Activated naive CD8-positive, alpha-beta T cell (primary cell): ENCODE data around the gene SMPD3.

Experiments
- H3K27ac Mint-ChIP-seq: one replicate; pipeline ENCODE4 v1.8.0; 2021; ENCODE audit warnings: mixed read lengths
- H3K27me3 Mint-ChIP-seq: one replicate; pipeline ENCODE4 v1.8.0; 2021; ENCODE audit warnings: mixed read lengths
- H3K36me3 Mint-ChIP-seq: one replicate; pipeline ENCODE4 v1.8.0; 2021; ENCODE audit warnings: mixed read lengths
- H3K4me1 Mint-ChIP-seq: one replicate; pipeline ENCODE4 v1.8.0; 2021; ENCODE audit warnings: low read depth, mixed read lengths
- H3K4me3 Mint-ChIP-seq: one replicate; pipeline ENCODE4 v1.8.0; 2021; ENCODE audit warnings: mild to moderate bottlenecking, mixed read lengths
- H3K9me3 Mint-ChIP-seq: one replicate; pipeline ENCODE4 v1.8.0; 2021; ENCODE audit warnings: low read depth, mixed read lengths

The SMPD3 gene

GRCh38 chr16:68379472-68380347, 68.6 kb downstream of the SMPD3 start:
- H3K4me1 Mint-ChIP-seq, result peaks cover 15% of the 10 kb centered on the region
- no peaks in the 10 kb centered on the region for H3K27me3 Mint-ChIP-seq
- no peaks in the 10 kb centered on the region for H3K36me3 Mint-ChIP-seq
- no peak overlapping the region for H3K27ac Mint-ChIP-seq
- no peaks in the 10 kb centered on the region for H3K9me3 Mint-ChIP-seq
- no peak overlapping the region for H3K4me3 Mint-ChIP-seq

DNA sequence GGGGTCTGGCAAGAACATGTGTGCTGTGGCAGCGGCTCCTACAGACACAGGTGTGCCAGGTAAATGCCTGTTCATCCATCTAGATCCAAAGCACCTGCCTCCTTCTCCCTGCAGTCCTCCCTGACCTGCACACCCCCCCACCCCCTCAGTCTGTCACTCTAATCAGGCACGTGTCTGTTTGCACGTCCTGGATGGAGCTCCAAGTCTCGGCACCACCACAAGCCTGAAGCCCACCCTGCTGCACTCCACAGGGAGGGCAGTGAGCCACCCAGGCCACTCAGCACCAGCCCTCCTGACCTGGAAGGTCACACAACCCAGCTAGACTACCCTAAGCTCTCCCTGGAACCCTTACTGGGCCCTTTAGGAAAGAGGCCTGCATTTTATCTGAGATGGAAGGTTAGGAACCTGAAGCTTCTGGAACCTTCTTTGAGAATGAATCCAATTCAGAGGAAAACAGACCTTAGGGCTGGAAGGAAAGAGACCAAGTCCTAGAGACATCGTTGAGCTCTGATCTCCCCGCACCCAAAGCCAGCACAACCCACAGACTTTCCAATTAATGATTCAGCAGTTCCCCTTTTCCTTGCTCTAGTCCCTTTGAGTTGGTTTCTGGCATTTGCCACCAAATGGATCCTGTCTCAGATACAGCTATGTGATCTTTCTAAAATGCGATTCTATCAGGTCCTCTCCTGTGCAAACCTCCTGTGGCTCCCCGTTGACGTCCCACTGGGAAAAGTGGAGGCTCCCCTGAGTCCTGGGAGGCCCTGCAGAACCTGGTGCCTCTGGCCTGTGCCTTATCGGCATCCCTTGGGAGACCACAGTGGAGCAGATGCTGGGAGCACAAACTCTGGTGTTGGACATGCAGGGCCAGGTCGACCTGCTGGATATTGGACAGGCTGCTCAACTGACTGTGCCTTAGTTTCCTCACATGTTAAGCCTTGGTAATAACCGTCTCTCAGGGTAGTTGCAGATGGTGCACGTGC, 69.6 kb downstream of the SMPD3 start:
- peaks cover 14% of the 10 kb centered on the region for H3K4me1 Mint-ChIP-seq
- no peaks in the 10 kb centered on the region for H3K9me3 Mint-ChIP-seq
- no peaks in the 10 kb centered on the region for H3K27me3 Mint-ChIP-seq
- H3K4me3 Mint-ChIP-seq, result no peak overlapping the region
- no peaks in the 10 kb centered on the region for H3K36me3 Mint-ChIP-seq
- no peak overlapping the region for H3K27ac Mint-ChIP-seq

GRCh38 chr16:68377667-68378393, 70.5 kb downstream of the SMPD3 start:
- Mint-ChIP-seq H3K4me1 (peaks cover 13% of the 10 kb centered on the region), H3K27me3 (no peaks in the 10 kb centered on the region), H3K36me3 (no peaks in the 10 kb centered on the region), H3K9me3 (no peaks in the 10 kb centered on the region), H3K27ac (no peak overlapping the region), H3K4me3 (no peak overlapping the region)

DNA sequence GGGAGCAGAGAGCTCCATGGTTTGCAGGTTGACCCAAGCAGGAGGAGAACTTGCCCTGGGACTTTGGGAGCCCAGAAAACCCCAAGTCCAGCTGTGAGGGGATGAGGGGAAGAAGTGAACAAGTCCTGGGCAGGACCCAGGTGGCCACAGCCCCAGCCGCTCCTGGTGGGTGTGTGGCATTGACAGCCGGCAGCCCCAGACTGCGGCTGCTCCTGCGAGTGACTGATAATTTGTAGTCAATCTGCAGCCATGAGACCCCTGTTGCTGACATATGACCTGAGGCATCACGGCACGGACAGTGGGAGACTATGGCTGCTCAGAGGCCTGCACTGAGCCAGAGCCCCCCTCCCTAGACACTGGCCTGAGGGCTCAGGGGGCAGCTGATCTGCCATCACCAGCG, 71.1 kb downstream of the SMPD3 start:
- Mint-ChIP-seq H3K4me3 (no peak overlapping the region), H3K4me1 (peaks cover 13% of the 10 kb centered on the region)

GRCh38 chr16:68376590-68376989, 71.7 kb downstream of the SMPD3 start:
- Mint-ChIP-seq H3K27ac (no peak overlapping the region), H3K4me1 (peaks cover 13% of the 10 kb centered on the region), H3K9me3 (no peaks in the 10 kb centered on the region), H3K27me3 (no peaks in the 10 kb centered on the region), H3K36me3 (no peaks in the 10 kb centered on the region), H3K4me3 (no peak overlapping the region)

More for the DNA sequence above, 71.1 kb downstream of the SMPD3 start:
- Mint-ChIP-seq H3K27ac (no peak overlapping the region), H3K36me3 (no peaks in the 10 kb centered on the region), H3K9me3 (no peaks in the 10 kb centered on the region), H3K27me3 (no peaks in the 10 kb centered on the region)

DNA sequence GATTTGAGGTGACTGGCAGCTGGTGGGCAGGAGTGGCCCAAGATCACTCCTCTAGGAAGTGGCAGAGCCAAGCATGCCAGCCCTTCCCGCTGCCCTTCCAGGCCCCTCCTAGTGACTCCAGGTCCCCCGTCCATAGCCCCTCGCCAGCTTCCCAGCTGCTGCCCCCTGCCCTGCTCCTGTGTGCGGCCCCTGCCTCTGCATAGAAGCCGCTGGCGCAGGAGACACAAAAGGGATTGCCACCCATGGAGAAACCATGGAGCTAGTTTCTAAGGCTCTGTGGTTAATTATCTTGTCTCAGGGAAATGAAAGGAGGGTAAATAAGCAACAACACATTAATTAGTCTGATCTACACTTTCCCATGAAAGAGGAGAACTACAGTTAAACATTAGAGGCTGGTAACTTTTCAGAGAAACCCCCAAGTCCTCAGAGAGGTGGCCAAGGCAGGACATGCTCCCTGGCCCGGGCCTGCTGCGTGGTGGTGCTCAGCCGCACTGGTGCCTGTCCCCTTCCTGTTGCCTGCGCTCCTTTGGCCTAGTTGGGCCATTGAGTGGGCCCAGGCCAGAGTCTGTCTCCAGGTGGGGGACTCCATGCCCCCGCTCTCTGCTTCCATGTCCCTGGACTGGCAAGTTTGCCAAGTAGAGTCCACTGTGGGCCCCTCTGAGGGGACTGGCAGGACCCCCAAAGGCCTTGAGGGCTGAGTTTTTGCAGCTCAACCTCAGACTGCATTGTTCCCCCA, 72.3 kb downstream of the SMPD3 start:
- Mint-ChIP-seq H3K4me3 (no peak overlapping the region), H3K4me1 (peaks cover 13% of the 10 kb centered on the region), H3K9me3 (no peaks in the 10 kb centered on the region), H3K36me3 (no peaks in the 10 kb centered on the region), H3K27me3 (no peaks in the 10 kb centered on the region), H3K27ac (no peak overlapping the region)

- Mint-ChIP-seq H3K27ac (no peak overlapping the region), H3K36me3 (no peaks in the 10 kb centered on the region), H3K4me3 (no peak overlapping the region), H3K27me3 (no peaks in the 10 kb centered on the region), H3K4me1 (peaks cover 18% of the 10 kb centered on the region), H3K9me3 (no peaks in the 10 kb centered on the region)
Measured at GRCh38 chr16:68374961-68375660, 73.2 kb downstream of the SMPD3 start.

DNA sequence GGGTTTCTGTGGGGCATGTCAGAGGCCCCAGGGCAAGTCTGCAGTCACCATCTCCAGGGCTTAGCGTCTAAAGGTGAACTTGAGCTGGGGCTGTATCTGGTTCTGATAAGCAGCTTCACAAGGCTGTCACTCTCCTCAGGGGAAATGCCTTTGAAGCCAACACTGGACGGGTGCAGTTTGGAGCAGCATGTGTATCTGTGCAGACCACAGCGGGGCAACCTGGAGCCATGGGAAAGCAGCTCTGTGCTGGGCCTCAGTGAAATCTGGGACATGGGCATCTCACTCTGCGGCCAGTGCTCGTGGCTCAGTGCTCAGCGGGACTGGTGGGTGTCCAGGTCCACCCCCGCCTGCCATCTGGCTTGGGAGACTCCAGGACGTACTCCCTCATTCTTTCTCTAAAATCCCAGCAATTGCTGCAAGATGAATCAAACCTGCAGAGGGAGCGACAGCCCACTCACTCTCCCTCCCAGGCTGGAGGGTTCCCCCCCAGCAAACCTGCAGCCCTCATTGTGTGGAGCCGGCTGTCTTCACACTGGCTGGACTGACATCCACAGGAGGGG, 74.0 kb downstream of the SMPD3 start:
- no peaks in the 10 kb centered on the region for H3K36me3 Mint-ChIP-seq
- no peak overlapping the region for H3K27ac Mint-ChIP-seq
- no peak overlapping the region for H3K4me3 Mint-ChIP-seq
- H3K27me3 Mint-ChIP-seq, result no peaks in the 10 kb centered on the region
- H3K9me3 Mint-ChIP-seq, result no peaks in the 10 kb centered on the region
- peaks cover 18% of the 10 kb centered on the region for H3K4me1 Mint-ChIP-seq

GRCh38 chr16:68373528-68374245, 74.6 kb downstream of the SMPD3 start:
- no peaks in the 10 kb centered on the region for H3K9me3 Mint-ChIP-seq
- H3K4me3 Mint-ChIP-seq, result no peak overlapping the region
- H3K27ac Mint-ChIP-seq, result no peak overlapping the region
- H3K27me3 Mint-ChIP-seq, result no peaks in the 10 kb centered on the region
- peaks cover 22% of the 10 kb centered on the region for H3K4me1 Mint-ChIP-seq
- H3K36me3 Mint-ChIP-seq, result no peaks in the 10 kb centered on the region

- no peak overlapping the region for H3K4me3 Mint-ChIP-seq
- no peaks in the 10 kb centered on the region for H3K36me3 Mint-ChIP-seq
- H3K4me1 Mint-ChIP-seq, result peaks cover 30% of the 10 kb centered on the region
- no peak overlapping the region for H3K27ac Mint-ChIP-seq
- H3K27me3 Mint-ChIP-seq, result peaks cover 3% of the 10 kb centered on the region
- H3K9me3 Mint-ChIP-seq, result no peaks in the 10 kb centered on the region
Measured at GRCh38 chr16:68372806-68373205, 75.5 kb downstream of the SMPD3 start.

- H3K36me3 Mint-ChIP-seq, result no peaks in the 10 kb centered on the region
- H3K9me3 Mint-ChIP-seq, result no peaks in the 10 kb centered on the region
- peaks cover 33% of the 10 kb centered on the region for H3K4me1 Mint-ChIP-seq
- peaks cover 3% of the 10 kb centered on the region for H3K27me3 Mint-ChIP-seq
- H3K4me3 Mint-ChIP-seq, result no peak overlapping the region
- no peak overlapping the region for H3K27ac Mint-ChIP-seq
Measured at GRCh38 chr16:68372381-68372720, 76.0 kb downstream of the SMPD3 start.

DNA sequence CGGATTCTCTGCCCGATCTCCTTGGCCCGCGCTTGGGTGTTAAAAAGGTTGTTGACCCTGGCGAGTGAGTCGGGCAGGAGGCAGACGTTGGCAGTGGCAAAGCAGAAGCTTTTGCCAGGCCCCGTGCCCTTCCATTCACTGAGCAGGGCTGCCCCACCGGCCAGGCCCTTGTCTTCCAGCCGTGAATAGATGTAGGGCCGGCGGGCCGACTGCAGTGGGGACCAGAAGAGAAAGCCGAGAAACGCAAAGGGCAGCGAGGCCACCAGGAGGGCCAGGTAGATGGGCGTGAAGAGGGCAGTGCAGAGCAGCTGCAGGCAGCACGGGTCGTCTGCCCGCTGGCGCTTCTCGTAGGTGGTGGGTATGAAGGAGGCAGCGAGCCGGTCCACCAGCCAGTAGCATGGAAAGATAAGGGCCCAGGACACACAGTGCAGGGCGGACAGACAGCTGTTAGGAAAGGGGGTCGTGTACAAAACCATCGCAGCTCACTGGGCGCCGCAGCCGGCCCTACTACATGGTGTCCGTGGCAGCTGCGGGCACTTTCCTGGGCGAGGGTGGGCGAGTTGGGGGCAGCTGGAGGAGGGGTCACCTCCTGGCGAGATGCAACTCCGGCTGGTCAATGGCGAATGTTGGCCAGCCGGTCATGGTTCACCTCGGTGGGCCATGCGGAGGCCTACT, 76.5 kb downstream of the SMPD3 start:
- H3K27me3 Mint-ChIP-seq, result peaks cover 3% of the 10 kb centered on the region
- no peak overlapping the region for H3K4me3 Mint-ChIP-seq
- no peak overlapping the region for H3K27ac Mint-ChIP-seq
- no peaks in the 10 kb centered on the region for H3K9me3 Mint-ChIP-seq
- H3K36me3 Mint-ChIP-seq, result no peaks in the 10 kb centered on the region
- H3K4me1 Mint-ChIP-seq, result peaks cover 36% of the 10 kb centered on the region

DNA sequence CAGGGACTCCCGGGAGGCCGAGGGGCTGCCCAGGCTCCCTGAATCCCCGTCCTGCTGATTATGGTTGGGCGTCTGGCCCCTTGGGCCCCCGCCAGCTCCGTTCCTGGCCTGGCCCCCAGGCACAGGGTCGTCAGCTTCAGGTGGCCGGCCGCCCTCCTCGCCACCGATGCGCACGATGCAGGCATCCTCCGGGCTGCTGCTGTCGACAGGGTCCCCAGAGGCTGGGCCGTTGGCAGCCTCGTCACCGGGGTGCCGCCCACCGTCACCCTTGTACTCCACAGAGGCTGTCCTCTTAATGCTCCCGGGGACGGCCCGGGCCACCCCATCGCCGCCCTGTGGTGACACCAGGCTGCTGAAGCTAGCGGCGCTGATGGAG, 77.0 kb downstream of the SMPD3 start:
- Mint-ChIP-seq H3K4me1 (peaks cover 36% of the 10 kb centered on the region), H3K9me3 (no peaks in the 10 kb centered on the region), H3K27me3 (peaks cover 5% of the 10 kb centered on the region), H3K27ac (no peak overlapping the region), H3K36me3 (no peaks in the 10 kb centered on the region), H3K4me3 (no peak overlapping the region)
